K562 (cell line): ENCODE results near the gene ENG. TPM values are rescaled to one million over a fixed set of nuclear protein-coding genes. Genes with fewer than 3 reads are reported as not detected.
A peak's percentile ranks its signal among the peaks of the same experiment; 100 is the strongest.

Source experiments
- ATAC-seq: fragments of 200-7000 bp; cut with Tn5 transposase; 3 replicates; pipeline ENCODE4 v1.9.1; 2020; ENCODE audit warnings: moderate library complexity
- BruUV-seq: library from RNA; stranded (reverse); fragments of 400-500 nt; replicated peaks from 2 replicates; lab custom pipeline; 2021; lab: Mats Ljungman, UMichigan
- CTCF ChIA-PET: fragments of 300-600 bp; formaldehyde crosslinking; extraction: SDS; loops from one replicate; lab custom pipeline; 2021; ENCODE audit warnings: low intra/inter-chr PET ratio; lab: Yijun Ruan, JAX
- POLR2A ChIA-PET: fragments of 300-600, 350-650 bp; sonication (Branson Sonifier 250); formaldehyde crosslinking; extraction: SDS; loops from one replicate; lab custom pipeline; 2021; ENCODE audit warnings: antibody characterized with exemption, inconsistent platforms; lab: Yijun Ruan, JAX
- DNase-seq, 4 experiments: peaks; one replicate each; pipeline versions ENCODE4 v3.0.0 to v3.0.0-alpha.2; 2011 to 2018; ENCODE audit warnings: low spot score in 3 of 4, mixed read lengths in 3 of 4; ENCODE audit errors: extremely low read depth in 1 of 4
- FAIRE-seq: peaks from 2 replicates; lab custom pipeline; 2011; peaks lifted over from hg19 to GRCh38; lab: Jason Lieb, UNC
- H2AFZ ChIP-seq: 2 replicates; pipeline ENCODE4 v1.6.0; 2011; ENCODE audit warnings: low read depth, low read length, control low read depth, inconsistent platforms
- H3K27ac ChIP-seq: fragments of 200-600 bp; 3 replicates; pipeline ENCODE4 v1.8.0; 2011; ENCODE audit warnings: low read depth, mild to moderate bottlenecking, control low read depth, inconsistent platforms, low read length, moderate library complexity, mixed read lengths; ENCODE audit errors: extremely low read depth
- H3K27me3 ChIP-seq, 2 experiments: fragments of 300-600 bp in 1 of 2; 2 replicates in 1 of 2; 3 replicates in 1 of 2; pipeline versions ENCODE4 v1.6.0 to v1.8.0; 2011; ENCODE audit warnings: inconsistent platforms in 2 of 2, low read length in 2 of 2, mild to moderate bottlenecking in 1 of 2, mixed read lengths in 1 of 2, moderate library complexity in 1 of 2; ENCODE audit not compliant: control insufficient read depth in 2 of 2, insufficient read depth in 2 of 2
- H3K36me3 ChIP-seq: fragments of 300-600 bp; 3 replicates; pipeline ENCODE4 v1.8.0; 2011; ENCODE audit warnings: mild to moderate bottlenecking, low read length, inconsistent platforms; ENCODE audit not compliant: control insufficient read depth, insufficient read depth
- H3K4me1 ChIP-seq, 2 experiments: fragments of 200-600 bp in 1 of 2; replicated peaks in 1 of 2; 2 replicates in 1 of 2; 3 replicates in 1 of 2; pipeline versions ENCODE4 v1.5.1 to v1.8.0; 2011; ENCODE audit warnings: inconsistent platforms in 2 of 2, low read length in 2 of 2, mild to moderate bottlenecking in 1 of 2, mixed read lengths in 1 of 2, moderate library complexity in 1 of 2; ENCODE audit not compliant: control insufficient read depth in 2 of 2, insufficient read depth in 2 of 2
- H3K4me2 ChIP-seq: 2 replicates; pipeline ENCODE4 v1.6.1; 2011; ENCODE audit warnings: low read length, control low read depth, inconsistent platforms, mixed read lengths; ENCODE audit not compliant: insufficient read depth
- H3K4me3 ChIP-seq: fragments of 200-600 bp; sonication (generic), shearing (Covaris generic); 2 replicates; pipeline ENCODE4 v1.5.1; 2016; ENCODE audit warnings: control low read depth, inconsistent platforms
- H3K79me2 ChIP-seq: fragments of 200-600 bp; 3 replicates; pipeline ENCODE4 v1.8.0; 2011; ENCODE audit warnings: low read length, inconsistent platforms; ENCODE audit not compliant: control insufficient read depth, insufficient read depth
- H3K9ac ChIP-seq, 2 experiments: 2 replicates each; pipeline versions ENCODE4 v1.6.0 to v1.6.1; 2011; ENCODE audit warnings: low read depth in 2 of 2, low read length in 2 of 2, control low read depth in 1 of 2, inconsistent platforms in 1 of 2, mild to moderate bottlenecking in 1 of 2, mixed read lengths in 1 of 2; ENCODE audit not compliant: insufficient read depth in 1 of 2
- H3K9me1 ChIP-seq: one replicate; pipeline ENCODE4 v1.6.0; 2011; ENCODE audit warnings: inconsistent platforms, mild to moderate bottlenecking, low read length, moderate library complexity; ENCODE audit not compliant: control insufficient read depth, insufficient read depth
- H3K9me3 ChIP-seq: replicated peaks from 2 replicates; pipeline ENCODE4 v1.5.1; 2011; ENCODE audit warnings: low read depth, low read length, inconsistent platforms; ENCODE audit not compliant: control insufficient read depth, insufficient read depth
- H4K20me1 ChIP-seq: replicated peaks from 2 replicates; pipeline ENCODE4 v1.6.1; 2011; ENCODE audit warnings: low read length, inconsistent platforms, mixed read lengths; ENCODE audit not compliant: control insufficient read depth, insufficient read depth
- DNMT1 ChIP-seq: fragments of 450-650 bp; IDR thresholded peaks from 2 replicates; pipeline ENCODE4 v1.6.1; 2016; ENCODE audit warnings: antibody characterized with exemption, mild to moderate bottlenecking
- GABPB1 ChIP-seq: sonication (generic); formaldehyde crosslinking; IDR thresholded peaks from 2 replicates; pipeline ENCODE4 v1.8.0; 2022; ENCODE audit warnings: mild to moderate bottlenecking, missing genetic modification reagents
- JUN ChIP-seq, 2 experiments: sonication (generic) in 1 of 2; formaldehyde crosslinking in 1 of 2; IDR thresholded peaks; 2 replicates each; pipeline versions ENCODE4 v1.6.1 to v1.8.0; 2012 to 2022; ENCODE audit warnings: borderline replicate concordance in 2 of 2, mild to moderate bottlenecking in 2 of 2, improper control_type of control experiment in 1 of 2, low read depth in 1 of 2, low read length in 1 of 2, missing genetic modification reagents in 1 of 2
- REST ChIP-seq, 2 experiments: fragments of 450-650 bp; formaldehyde crosslinking in 1 of 2; IDR thresholded peaks; 2 replicates each; pipeline versions ENCODE4 v1.4.0 to v1.6.1; 2014 to 2020; ENCODE audit warnings: mild to moderate bottlenecking in 2 of 2, borderline replicate concordance in 1 of 2, low read depth in 1 of 2
- RNF2 ChIP-seq: sonication (generic); IDR thresholded peaks from 2 replicates; pipeline ENCODE4 v1.6.1; 2016
- SAFB ChIP-seq: fragments of 200-400 bp; formaldehyde crosslinking; IDR thresholded peaks from 2 replicates; pipeline ENCODE4 v1.6.1; 2017; ENCODE audit warnings: low read depth, low read length, borderline replicate concordance
- ZBTB2 ChIP-seq: fragments of 450-650 bp; IDR thresholded peaks from 2 replicates; pipeline ENCODE4 v1.6.1; 2016; ENCODE audit warnings: antibody characterized with exemption
- ZNF121 ChIP-seq: sonication (generic); formaldehyde crosslinking; conservative IDR thresholded peaks from 2 replicates; pipeline ENCODE4 v1.8.0; 2022; ENCODE audit warnings: missing genetic modification reagents
- ZNF263 ChIP-seq: sonication (generic); formaldehyde crosslinking; IDR thresholded peaks from 2 replicates; pipeline ENCODE4 v1.8.0; 2022; ENCODE audit warnings: mild to moderate bottlenecking, missing genetic modification reagents, borderline replicate concordance
- ZNF551 ChIP-seq: fragments of 250-450 bp; sonication (Bioruptor Pico); IDR thresholded peaks from 2 replicates; pipeline ENCODE4 v1.5.0; 2021; ENCODE audit warnings: mild to moderate bottlenecking, moderate library complexity
- ZNF699 ChIP-seq: fragments of 250-450 bp; sonication (Bioruptor Pico); IDR thresholded peaks from 2 replicates; pipeline ENCODE4 v1.8.0; 2021; ENCODE audit warnings: mild to moderate bottlenecking, moderate library complexity; ENCODE audit not compliant: insufficient replicate concordance
- ZNF785 ChIP-seq: fragments of 250-450 bp; sonication (Bioruptor Pico); IDR thresholded peaks from 2 replicates; pipeline ENCODE4 v1.4.0; 2020; ENCODE audit warnings: mild to moderate bottlenecking
- WGBS: fragments of 100-300 bp; shearing (Covaris generic); methylation state at CpG from one replicate; pipeline ENCODE4 v1.1.6; 2016; ENCODE audit warnings: low coverage, mixed read lengths; ENCODE audit not compliant: insufficient coverage; ENCODE audit errors: missing lambda C conversion rate; 5-methylcytosine and 5-hydroxymethylcytosine counted together
- in situ Hi-C: fragments of 300-500 bp; cut with MboI; formaldehyde crosslinking; loops from 4 replicates; pipeline ENCODE4 v1.15.0; 2018; ENCODE audit warnings: inconsistent platforms, mixed read lengths
- intact Hi-C: fragments of 100-400 bp; cut with micrococcal nuclease; formaldehyde crosslinking; loops from 2 replicates; pipeline ENCODE4 v1.14.2; 2022
- polyA plus RNA-seq, 8 experiments: library from polyadenylated mRNA; depleted of rRNA in 4 of 8; stranded (reverse) in 5 of 8; unstranded in 3 of 8; fragments of >200 nt; fragmentation: Nextera tagmentation in 2 of 8; fragmentation: Illumina TruSeq in 1 of 8; extraction: Ambion mirVana in 2 of 8; extraction: Trizol in 1 of 8; gene quantifications; 2 replicates each; pipeline versions ENCODE4 v1.2.1 to v1.2.3, GENCODE V29; 2011 to 2014; ENCODE audit warnings: inconsistent platforms in 1 of 8, missing spikeins in 1 of 8
- total RNA-seq, 7 experiments: library from RNA; depleted of rRNA in 6 of 7; stranded (reverse); fragments of >200 nt in 6 of 7; fragmentation: Illumina TruSeq in 2 of 7; extraction: Trizol in 2 of 7; gene quantifications; 2 replicates each; pipeline versions ENCODE4 v1.2.1 to v1.2.3, GENCODE V29; 2011 to 2021; ENCODE audit warnings: low replicate concordance in 1 of 7

The ENG gene
- total and polyA plus RNA-seq, 9 of the 15 experiments (the other 6 are each of a cell fraction or from before 2014, with no cell fraction given): 0.04 to 0.40 (median 0.14) TPM; not detected in 1

- FAIRE-seq (no peak), ATAC-seq (no peak), DNase-seq (no peak)
- H3K27me3 ChIP-seq: no peaks in the 10 kb centered on the region
- H3K9ac ChIP-seq: peak overlapping the region in 1 of 2 experiments; percentile 66; a peak in 2 of 4 replicates
- no peaks in the 10 kb centered on the region for H4K20me1 ChIP-seq
- 84% methylated on average over 11 of the region's 11 CpGs for WGBS
- H2AFZ ChIP-seq: no peak overlapping the region
- H3K36me3 ChIP-seq: 0 out of 3 replicates have a peak, but pooled peaks cover under 1% of the 10 kb centered on the region
- no peaks in the 10 kb centered on the region for H3K79me2 ChIP-seq
- intact Hi-C loops: no loop called here
- peak overlapping the region; percentile 6; the same call in 1 of the 3 replicates for H3K27ac ChIP-seq
- ChIA-PET CTCF (interaction anchor here (0.7 kb wide), 1 partner anchor 25 kb away, joined by 4 read pairs; no protein-coding TSS in a partner anchor), POLR2A (interaction anchor here (1.0 to 2.6 kb wide), 3 partner anchors 15 to 32 kb away, joined by 5 to 7 read pairs (median 5); no protein-coding TSS in a partner anchor)
- H3K4me3 ChIP-seq: no peak overlapping the region
- in situ Hi-C loops: no loop called here
- H3K9me1 ChIP-seq: peaks cover 5% of the 10 kb centered on the region
- no peak overlapping the region for H3K4me2 ChIP-seq
- no peaks in the 10 kb centered on the region for H3K9me3 ChIP-seq
- BruUV-seq: no TSS peak
- H3K4me1 ChIP-seq: peaks cover 64 to 83% of the 10 kb centered on the region in 2 experiments
- TF ChIP-seq ZNF121 (CRISPR knock-in tag) (0 out of 2 replicates have a peak, but pooled peaks have one; percentile 4), ZNF263 (CRISPR knock-in tag) (peak; percentile 56; the same call in 1 of the 2 replicates), JUN (IDR thresholded peaks at IDR 0.05; ENCODE audit: borderline replicate concordance, low read depth, low read length) (no peak), JUN (CRISPR knock-in tag; IDR thresholded peaks at IDR 0.05; ENCODE audit: borderline replicate concordance) (no peak), SAFB (no peak), ZNF785 (no peak), ZNF699 (CRISPR knock-in tag) (no peak), RNF2 (no peak), ZNF551 (no peak), REST (IDR thresholded peaks at IDR 0.05; ENCODE audit: borderline replicate concordance) (no peak), REST (CRISPR knock-in tag; IDR thresholded peaks at IDR 0.05; ENCODE audit: low read depth) (no peak), DNMT1 (0 out of 2 replicates have a peak, but pooled peaks have one; percentile 49), GABPB1 (CRISPR knock-in tag) (0 out of 2 replicates have a peak, but pooled peaks have one; percentile 28), ZBTB2 (no peak)
Measured at GRCh38 chr9:127860779-127861178, 6.3 kb upstream of the ENG start.
